ENCODE data around the gene PNKP. TPM values are rescaled to one million over a fixed set of nuclear protein-coding genes. Genes with fewer than 3 reads are reported as not detected.
A peak's percentile ranks its signal among the peaks of the same experiment; 100 is the strongest.

Gene PNKP
- polyA plus RNA-seq, 1 donor from 2014 or later, result 56.3 TPM

GRCh38 chr19:49884109-49884508, 16.7 kb upstream of the PNKP start:
- peaks cover 0 to 3% (median 0%) of the 10 kb centered on the region in 3 donors for H3K4me1 Mint-ChIP-seq
- peaks cover 2% of the 10 kb centered on the region for H3K36me3 Mint-ChIP-seq

DNA sequence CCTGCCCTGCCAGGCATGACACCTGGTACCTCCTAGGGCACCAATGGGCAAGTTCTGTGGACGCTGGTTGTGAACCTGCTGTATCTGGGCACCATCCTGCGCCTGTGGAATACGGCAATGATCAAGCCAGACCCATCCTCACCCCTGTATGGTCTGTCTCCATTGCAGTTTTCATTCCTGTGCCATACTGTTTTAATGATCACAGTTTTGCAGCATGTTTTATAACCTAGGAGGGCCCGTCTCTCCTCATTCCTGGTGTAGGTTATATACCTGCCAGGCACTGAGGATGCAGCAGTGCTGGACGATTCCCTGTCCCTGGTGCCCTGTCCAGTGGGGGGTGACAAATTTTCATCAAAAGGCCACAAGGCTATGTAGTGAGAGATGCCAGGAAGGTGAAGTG, 15.7 kb upstream of the PNKP start:
- H3K36me3 Mint-ChIP-seq, result peaks cover 4% of the 10 kb centered on the region
- no peaks in the 10 kb centered on the region for H3K9me3 Mint-ChIP-seq
- H3K27ac Mint-ChIP-seq, result peak overlapping the region in 1 of 3 donors; percentile 86
- peaks cover under 1 to 10% (median 3%) of the 10 kb centered on the region in 3 donors for H3K4me1 Mint-ChIP-seq
- H3K27me3 Mint-ChIP-seq, result peaks cover under 1% of the 10 kb centered on the region
- no peak overlapping the region for H3K4me3 Mint-ChIP-seq

More at GRCh38 chr19:49884109-49884508, 16.7 kb upstream of the PNKP start:
- Mint-ChIP-seq H3K27ac (no peak overlapping the region), H3K9me3 (no peaks in the 10 kb centered on the region), H3K4me3 (no peak overlapping the region), H3K27me3 (no peaks in the 10 kb centered on the region)

DNA sequence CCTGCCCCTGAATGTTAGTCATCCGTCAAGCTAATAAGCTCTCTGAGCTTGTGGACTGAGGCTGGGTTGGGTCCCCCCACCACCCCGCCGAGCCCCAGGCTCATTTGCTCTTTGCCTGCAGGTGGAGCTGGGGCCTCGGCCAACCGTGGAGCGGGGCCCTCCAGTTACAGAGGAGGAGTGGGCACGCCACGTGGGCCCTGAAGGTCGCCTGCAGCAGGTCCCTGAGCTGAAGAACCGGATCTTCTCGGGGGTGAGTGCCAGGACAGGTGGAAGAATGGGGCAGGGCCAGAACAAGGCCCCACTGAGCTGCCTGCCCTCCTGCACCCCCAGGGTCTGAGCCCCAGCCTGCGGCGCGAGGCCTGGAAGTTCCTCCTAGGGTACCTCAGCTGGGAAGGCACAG, 15.3 kb upstream of the PNKP start:
- Mint-ChIP-seq H3K36me3 (peaks cover 4% of the 10 kb centered on the region), H3K27me3 (peaks cover 2% of the 10 kb centered on the region), H3K9me3 (no peaks in the 10 kb centered on the region), H3K4me1 (peaks cover 3 to 12% (median 6%) of the 10 kb centered on the region in 3 donors), H3K4me3 (no peak overlapping the region), H3K27ac (no peak overlapping the region)

- Mint-ChIP-seq H3K36me3 (peaks cover 4% of the 10 kb centered on the region), H3K27ac (peak overlapping the region in 1 of 3 donors; percentile 50), H3K4me1 (peaks cover 3 to 12% (median 6%) of the 10 kb centered on the region in 3 donors), H3K9me3 (no peaks in the 10 kb centered on the region), H3K27me3 (peaks cover 2% of the 10 kb centered on the region), H3K4me3 (no peak overlapping the region)
These were observed 14.5 kb upstream of the PNKP start for GRCh38 chr19:49881672-49882394.

DNA sequence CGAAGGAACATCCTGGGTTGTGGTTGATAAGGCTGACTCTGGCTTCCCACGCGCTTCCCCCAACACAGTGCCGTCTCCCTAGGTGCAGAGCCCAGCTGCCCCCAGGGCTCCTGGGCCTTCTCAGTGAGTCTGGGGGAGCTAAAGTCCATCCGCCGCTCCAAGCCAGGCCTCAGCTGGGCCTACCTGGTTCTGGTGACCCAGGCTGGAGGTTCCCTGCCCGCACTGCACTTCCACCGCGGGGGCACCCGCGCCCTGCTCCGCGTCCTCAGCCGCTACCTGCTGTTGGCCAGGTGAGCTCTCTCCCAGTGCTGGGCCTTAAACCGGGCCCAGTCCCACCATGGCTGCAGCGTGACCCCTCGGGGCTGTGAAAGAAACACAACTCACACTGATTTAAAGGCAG, 13.8 kb upstream of the PNKP start:
- peaks cover 3 to 10% (median 6%) of the 10 kb centered on the region in 3 donors for H3K4me1 Mint-ChIP-seq
- H3K4me3 Mint-ChIP-seq, result no peak overlapping the region
- no peaks in the 10 kb centered on the region for H3K9me3 Mint-ChIP-seq
- H3K27me3 Mint-ChIP-seq, result peaks cover 2% of the 10 kb centered on the region
- H3K27ac Mint-ChIP-seq, result peak overlapping the region in 1 of 3 donors; percentile 50
- H3K36me3 Mint-ChIP-seq, result peaks cover 4% of the 10 kb centered on the region

- H3K4me3 Mint-ChIP-seq, result no peak overlapping the region
- peaks cover 4% of the 10 kb centered on the region for H3K36me3 Mint-ChIP-seq
- no peak overlapping the region for H3K27ac Mint-ChIP-seq
- no peaks in the 10 kb centered on the region for H3K9me3 Mint-ChIP-seq
- peaks cover 3 to 15% (median 6%) of the 10 kb centered on the region in 3 donors for H3K4me1 Mint-ChIP-seq
- H3K27me3 Mint-ChIP-seq, result peaks cover 2% of the 10 kb centered on the region
These were observed 12.9 kb upstream of the PNKP start for GRCh38 chr19:49880162-49880869.

- Mint-ChIP-seq H3K9me3 (no peaks in the 10 kb centered on the region), H3K36me3 (peaks cover 4% of the 10 kb centered on the region), H3K4me3 (no peak overlapping the region), H3K27me3 (peaks cover 2% of the 10 kb centered on the region), H3K27ac (peak overlapping the region in 1 of 3 donors; percentile 43), H3K4me1 (peaks cover 3 to 20% (median 6%) of the 10 kb centered on the region in 3 donors)
These were observed 12.0 kb upstream of the PNKP start for GRCh38 chr19:49879243-49879963.

- Mint-ChIP-seq H3K4me3 (no peak overlapping the region), H3K9me3 (no peaks in the 10 kb centered on the region)
These were observed 11.3 kb upstream of the PNKP start for GRCh38 chr19:49878744-49879070.

DNA sequence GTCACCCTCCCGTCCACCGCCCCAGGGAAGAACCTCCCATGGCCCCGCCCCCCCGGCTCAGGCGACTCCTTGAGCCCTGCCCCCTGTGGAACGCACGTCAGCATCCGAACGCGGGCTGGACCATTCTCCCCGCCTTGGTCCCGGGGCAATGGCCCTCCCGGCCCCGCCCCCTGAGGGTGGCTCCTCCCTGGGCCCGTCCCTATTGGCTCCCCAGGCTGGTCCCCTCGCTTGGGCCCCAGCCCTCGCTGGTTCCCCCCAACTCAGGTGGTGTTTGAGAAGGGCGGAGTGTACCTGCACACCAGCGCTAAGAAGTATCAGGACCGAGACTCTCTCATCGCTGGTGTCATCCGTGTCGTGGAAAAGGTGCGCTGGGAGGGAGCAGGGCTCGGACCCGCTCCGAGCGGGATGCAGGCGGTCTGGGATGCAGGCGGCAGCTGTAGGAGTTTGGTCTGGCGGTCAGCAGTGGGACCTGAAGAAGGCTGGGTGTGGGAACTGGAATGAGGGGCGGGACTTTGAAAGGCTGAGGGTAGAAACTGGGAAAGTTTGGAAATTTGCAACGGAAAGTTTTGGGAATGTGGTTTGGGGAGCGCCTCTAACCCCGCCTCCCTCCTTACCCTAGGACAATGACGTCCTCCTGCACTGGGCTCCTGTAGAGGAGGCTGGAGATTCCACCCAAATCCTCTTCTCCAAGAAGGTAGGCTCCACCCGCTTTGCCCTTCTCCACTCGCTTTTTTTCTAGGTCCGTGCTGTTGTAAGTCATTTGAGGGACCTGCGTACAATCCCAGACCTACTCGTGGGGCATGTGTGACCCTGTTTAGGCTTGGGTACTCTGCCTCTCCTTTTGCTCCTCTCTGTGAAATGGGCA, 10.7 kb upstream of the PNKP start:
- H3K4me3 Mint-ChIP-seq, result no peak overlapping the region
- H3K27ac Mint-ChIP-seq, result no peak overlapping the region

More at GRCh38 chr19:49878744-49879070, 11.3 kb upstream of the PNKP start:
- peaks cover 4% of the 10 kb centered on the region for H3K36me3 Mint-ChIP-seq
- H3K27ac Mint-ChIP-seq, result no peak overlapping the region
- peaks cover 3 to 20% (median 6%) of the 10 kb centered on the region in 3 donors for H3K4me1 Mint-ChIP-seq
- peaks cover 2% of the 10 kb centered on the region for H3K27me3 Mint-ChIP-seq

DNA sequence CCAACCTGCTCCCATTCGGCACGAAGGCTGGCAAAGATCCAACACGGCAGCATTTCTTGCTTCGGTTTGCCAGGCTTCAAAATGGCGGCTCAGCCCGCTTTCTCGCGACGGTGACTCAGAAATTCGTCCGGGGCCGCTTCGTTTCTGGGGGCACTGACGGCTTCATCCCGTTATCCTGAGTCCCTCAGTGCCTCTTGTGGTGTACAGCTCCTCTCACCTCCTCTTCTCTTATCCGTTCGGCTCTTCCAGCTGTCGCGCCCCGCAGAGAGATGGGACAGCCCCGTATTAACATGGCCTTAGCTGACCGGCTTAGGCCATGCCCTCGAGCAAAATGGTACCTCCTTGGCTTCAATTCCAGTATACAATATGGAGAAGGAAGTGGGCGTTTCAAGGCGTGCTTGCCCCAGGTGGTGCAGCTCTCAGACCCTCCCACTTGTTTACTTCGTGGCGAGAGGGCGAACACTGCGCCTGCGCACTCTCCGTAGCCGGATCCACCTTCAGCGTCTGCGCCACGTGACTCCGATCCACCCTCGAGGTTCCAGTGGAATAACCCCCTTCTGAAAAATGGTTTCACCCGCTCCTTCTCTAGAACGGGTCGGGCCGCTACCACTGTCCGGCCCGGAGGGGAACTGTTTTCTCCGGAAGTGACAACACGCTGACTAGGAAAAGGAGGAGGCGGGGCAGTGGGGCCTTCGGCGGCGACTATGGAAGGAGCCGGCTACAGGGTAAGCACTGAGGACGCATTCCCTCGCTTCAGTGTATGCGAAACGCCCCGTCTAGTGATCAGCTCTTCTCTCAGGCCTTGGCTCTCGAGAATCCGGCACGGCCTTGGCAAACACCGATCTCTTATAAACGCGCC, 9.9 kb upstream of the PNKP start, which contains the start of the genes AKT1S1 and TBC1D17:
TSS of gene AKT1S1 (minus strand) at position 336 of the 859 bp plus-strand sequence. CDS start 4,060 bp downstream, outside the sequence.
TSS of gene TBC1D17 (plus strand) at position 683 of the 859 bp plus-strand sequence. CDS start at position 705, 22 bp downstream.
- Mint-ChIP-seq H3K36me3 (peaks cover 1% of the 10 kb centered on the region), H3K4me3 (no peak within 1 kb of the TSS), H3K9me3 (no peaks in the 10 kb centered on the region), H3K27me3 (peaks cover 2% of the 10 kb centered on the region), H3K27ac (no peak within 1 kb of the TSS), H3K4me1 (peaks cover 3 to 20% (median 6%) of the 10 kb centered on the region in 3 donors)

More for the DNA sequence above, 10.7 kb upstream of the PNKP start:
- Mint-ChIP-seq H3K27me3 (peaks cover 2% of the 10 kb centered on the region), H3K9me3 (no peaks in the 10 kb centered on the region), H3K36me3 (peaks cover 2% of the 10 kb centered on the region), H3K4me1 (peaks cover 3 to 20% (median 6%) of the 10 kb centered on the region in 3 donors)

DNA sequence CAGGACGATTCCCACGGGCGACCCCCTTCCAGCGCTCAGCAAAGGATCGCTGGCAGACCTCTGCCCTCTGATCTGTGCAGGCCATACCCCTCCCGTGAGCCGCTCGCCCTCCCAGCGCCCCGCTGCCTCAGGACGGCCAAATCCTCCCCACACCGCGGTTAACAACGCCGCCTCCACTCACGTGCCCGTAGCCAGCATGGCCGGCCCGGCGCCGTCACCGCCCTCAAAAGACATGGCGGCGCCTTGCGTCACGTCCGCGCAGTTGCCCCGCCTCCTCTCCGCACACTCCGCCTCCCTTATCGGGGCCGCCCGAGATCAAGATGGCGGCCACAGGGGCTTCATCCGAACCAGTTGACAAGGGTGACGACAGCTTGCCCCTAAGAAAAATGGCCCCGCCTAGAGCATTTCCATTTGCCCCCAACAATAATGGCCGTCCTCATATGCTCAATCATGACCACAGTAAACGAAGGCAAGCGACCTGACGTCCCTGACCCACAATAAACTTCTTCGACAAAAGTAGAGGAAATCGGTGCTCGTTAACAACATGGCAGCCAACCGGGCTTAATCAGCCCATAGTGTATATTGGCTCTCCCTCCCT, 9.1 kb upstream of the PNKP start:
- Mint-ChIP-seq H3K27me3 (peaks cover 2% of the 10 kb centered on the region), H3K4me3 (no peak overlapping the region), H3K36me3 (peaks cover 1% of the 10 kb centered on the region), H3K4me1 (peaks cover 3 to 24% (median 6%) of the 10 kb centered on the region in 3 donors), H3K27ac (no peak overlapping the region), H3K9me3 (no peaks in the 10 kb centered on the region)

- H3K27me3 Mint-ChIP-seq, result peaks cover 2% of the 10 kb centered on the region
- no peaks in the 10 kb centered on the region for H3K9me3 Mint-ChIP-seq
- H3K27ac Mint-ChIP-seq, result no peak overlapping the region
- peaks cover 1% of the 10 kb centered on the region for H3K36me3 Mint-ChIP-seq
- H3K4me3 Mint-ChIP-seq, result no peak overlapping the region
- H3K4me1 Mint-ChIP-seq, result peaks cover 3 to 24% (median 6%) of the 10 kb centered on the region in 3 donors
These were observed 8.6 kb upstream of the PNKP start for GRCh38 chr19:49875857-49876421.

DNA sequence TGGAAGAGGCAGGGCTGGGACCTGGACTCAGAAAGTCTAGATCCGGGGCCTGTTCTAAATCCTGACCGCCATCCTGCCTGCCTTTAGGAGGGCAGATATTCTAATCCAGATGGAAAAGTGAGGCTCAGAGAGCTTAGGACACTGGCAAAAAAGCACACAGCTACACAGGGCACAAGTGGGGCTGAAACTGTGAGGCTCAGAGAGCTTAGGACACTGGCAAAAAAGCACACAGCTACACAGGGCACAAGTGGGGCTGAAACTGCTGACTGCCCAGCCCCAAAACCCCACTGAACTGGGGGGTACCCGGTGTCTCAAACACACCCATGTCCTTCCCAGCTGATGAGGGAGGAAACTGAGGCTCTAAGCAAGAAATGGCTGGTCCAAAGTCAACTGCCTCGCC, 7.8 kb upstream of the PNKP start:
- Mint-ChIP-seq H3K4me3 (peak overlapping the region in 1 of 4 donors; percentile 88), H3K27ac (peak overlapping the region in 1 of 3 donors; percentile 19), H3K27me3 (peaks cover 2% of the 10 kb centered on the region), H3K36me3 (peaks cover 1% of the 10 kb centered on the region), H3K9me3 (no peaks in the 10 kb centered on the region), H3K4me1 (peaks cover 3 to 29% (median 6%) of the 10 kb centered on the region in 3 donors)
